ENCODE data around the gene LIMS1.
A peak's percentile ranks its signal among the peaks of the same experiment; 100 is the strongest.
"Not testable (repeated sequence)": the region's sequence is repeated elsewhere in the genome, so short reads cannot be mapped to it uniquely, and the experiment has no call there.

The LIMS1 gene

DNA sequence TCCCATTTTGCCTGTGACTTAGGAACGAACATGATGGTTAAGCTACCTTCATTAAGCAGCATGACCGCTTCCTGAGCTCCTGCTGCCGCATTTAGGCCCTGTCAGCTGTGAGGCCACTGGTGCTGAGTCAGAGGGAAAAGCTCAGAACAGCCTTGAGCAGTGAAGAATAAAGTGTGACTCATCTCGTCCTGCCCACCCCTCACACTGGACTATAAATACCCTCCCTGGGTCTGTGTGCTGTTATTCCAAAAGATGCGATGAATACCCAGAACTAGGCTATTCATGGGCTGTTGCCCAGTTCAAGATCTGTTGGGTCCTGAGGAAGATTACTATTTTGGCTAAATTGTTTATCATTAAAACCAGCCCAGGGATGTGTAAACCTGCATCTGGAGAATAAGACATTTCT is 127.9 kb downstream of the LIMS1 start:
- not testable (repeated sequence) for DNase-seq (ENCODE audit: low read depth, low spot score)

GRCh38 chr2:108663346-108663745 is 129.1 kb downstream of the LIMS1 start:
- not testable (repeated sequence) for DNase-seq (ENCODE audit: low read depth, low spot score)

DNA sequence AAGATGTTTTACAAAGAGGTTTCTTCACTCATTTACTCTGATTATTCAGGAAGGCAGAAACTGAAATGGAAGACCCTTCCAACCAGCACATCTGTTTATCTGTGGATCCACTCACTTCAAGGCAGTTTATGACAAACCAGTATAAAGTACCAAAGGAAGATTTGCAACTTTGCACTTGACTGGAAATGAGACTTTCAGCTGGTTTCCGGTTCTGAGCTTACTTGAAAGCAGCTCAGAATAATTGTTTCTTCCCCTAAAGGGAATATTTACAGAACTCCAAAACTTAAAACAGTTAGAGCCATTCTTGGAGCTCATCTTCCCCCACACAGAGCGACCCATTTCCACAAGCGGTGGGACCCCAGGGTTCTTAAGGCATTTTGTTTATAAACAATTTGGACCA is 129.8 kb downstream of the LIMS1 start:
- not testable (repeated sequence) for DNase-seq (ENCODE audit: low read depth, low spot score)

DNA sequence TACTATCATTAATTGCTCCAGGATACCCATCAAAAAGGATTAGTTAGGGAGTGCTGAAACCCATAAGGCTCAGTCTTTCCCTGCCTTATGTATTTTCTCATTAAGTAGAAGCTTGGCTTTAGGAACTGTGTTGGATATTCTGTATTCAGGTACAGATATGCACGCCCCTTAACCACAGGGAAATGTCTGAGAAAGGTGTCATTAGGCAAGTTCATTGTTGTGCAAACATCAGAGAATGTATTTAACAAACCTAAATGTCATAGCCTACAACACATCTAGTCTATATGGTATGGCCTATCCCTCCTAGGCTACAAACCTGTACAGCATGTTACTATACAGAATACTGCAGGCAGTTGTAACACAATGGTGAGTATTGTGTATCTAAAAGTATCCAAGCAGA is 130.7 kb downstream of the LIMS1 start:
- DNase-seq (ENCODE audit: low read depth, low spot score): not testable (repeated sequence)

GRCh38 chr2:108665975-108666374 is 131.7 kb downstream of the LIMS1 start:
- DNase-seq (ENCODE audit: low read depth, low spot score): not testable (repeated sequence)

DNA sequence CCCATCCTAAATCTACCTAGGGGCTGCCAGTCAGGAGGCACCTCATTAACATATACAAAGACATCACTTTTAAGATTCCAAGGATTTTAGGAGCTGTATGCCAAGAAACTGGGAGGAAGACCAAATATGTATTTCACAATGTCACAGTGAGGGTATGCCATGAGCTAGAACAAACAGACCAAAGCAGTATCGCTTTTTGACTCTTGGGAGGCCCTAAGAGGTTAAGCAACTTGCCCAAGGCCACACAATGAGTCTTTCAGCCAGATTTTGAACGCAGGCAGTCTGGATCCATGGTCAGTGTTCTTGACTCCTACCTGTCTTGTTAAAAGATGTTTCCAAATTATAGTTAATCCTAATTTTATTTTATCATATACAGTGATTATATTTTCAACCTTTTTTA is 132.9 kb downstream of the LIMS1 start:
- DNase-seq (ENCODE audit: low read depth, low spot score): not testable (repeated sequence)

GRCh38 chr2:108670282-108670681 is 136.0 kb downstream of the LIMS1 start:
- not testable (repeated sequence) for DNase-seq (ENCODE audit: low read depth, low spot score)

DNA sequence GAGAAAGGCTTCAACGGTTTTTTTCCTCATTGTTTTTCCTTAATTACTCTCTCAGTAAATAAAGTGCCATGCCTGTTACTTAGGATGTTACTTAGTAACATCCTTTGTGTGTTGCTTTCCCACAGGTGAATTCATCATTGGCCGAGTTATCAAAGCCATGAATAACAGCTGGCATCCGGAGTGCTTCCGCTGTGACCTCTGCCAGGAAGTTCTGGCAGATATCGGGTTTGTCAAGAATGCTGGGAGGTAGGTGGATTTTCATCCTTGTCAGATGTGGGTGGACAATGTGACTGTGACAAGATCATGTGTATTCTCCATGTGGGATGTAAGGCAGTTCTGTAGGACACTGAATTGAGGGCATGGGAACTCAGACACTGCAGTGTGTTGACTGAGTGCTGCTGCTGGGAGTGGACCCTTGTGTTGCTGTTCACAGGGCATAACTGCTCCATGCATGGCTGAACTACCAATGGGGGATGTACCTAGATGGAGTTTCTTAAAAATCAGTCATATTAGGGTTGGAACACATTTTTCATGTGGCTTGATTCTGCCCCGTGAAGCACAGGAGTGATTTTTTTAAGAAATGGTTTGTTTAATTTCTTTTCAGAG is 138.0 kb downstream of the LIMS1 start:
- DNase-seq (ENCODE audit: low read depth, low spot score): not testable (repeated sequence)

GRCh38 chr2:108676522-108676921 is 142.3 kb downstream of the LIMS1 start:
- DNase-seq (ENCODE audit: low read depth, low spot score): not testable (repeated sequence)

DNA sequence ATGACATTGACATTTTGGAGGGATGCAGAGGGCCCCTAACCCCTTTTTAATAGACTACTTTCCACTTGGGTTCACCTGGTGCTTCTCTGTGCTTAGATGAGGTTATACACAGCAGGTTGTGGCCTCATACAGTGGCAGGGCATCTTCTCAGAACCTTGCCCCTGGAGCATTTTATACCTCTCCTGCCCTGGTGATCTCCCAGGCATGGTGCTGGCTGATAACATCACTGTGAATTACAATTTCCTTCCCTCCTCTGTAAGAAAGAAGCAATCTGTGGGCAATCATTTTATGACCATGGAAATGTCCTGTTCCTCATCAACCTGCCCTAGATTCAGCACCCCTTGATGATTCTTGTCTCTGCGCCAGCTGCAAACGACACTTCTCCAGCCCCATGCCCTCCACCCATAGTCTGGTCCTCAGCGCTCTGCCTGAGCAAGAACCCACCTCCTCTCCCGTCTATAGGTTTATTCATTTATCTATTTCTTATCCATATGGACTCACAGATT is 143.0 kb downstream of the LIMS1 start:
- not testable (repeated sequence) for DNase-seq (ENCODE audit: low read depth, low spot score)

DNA sequence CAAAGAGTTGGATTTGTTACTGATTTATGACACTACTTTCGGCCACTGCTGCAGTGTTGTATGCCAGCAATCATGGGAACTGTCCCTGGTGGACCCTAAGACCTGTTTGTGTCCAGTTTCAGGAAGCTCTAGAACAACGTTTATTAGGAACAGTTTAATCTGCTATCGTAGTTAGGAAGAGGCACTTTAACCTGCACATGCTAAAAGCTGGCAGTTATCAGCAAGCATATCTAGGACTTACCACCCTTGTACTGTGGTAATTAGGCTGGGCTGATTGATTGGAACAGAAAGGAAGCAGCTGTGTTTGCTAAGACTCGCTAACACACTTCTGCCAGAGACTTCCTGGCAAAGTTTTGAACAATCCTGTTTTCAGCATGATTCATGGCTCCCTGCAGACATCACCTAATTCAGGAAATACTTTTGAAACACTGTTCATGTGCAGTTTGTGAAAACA is 144.0 kb downstream of the LIMS1 start:
- DNase-seq (ENCODE audit: low read depth, low spot score): peak; percentile 37

DNA sequence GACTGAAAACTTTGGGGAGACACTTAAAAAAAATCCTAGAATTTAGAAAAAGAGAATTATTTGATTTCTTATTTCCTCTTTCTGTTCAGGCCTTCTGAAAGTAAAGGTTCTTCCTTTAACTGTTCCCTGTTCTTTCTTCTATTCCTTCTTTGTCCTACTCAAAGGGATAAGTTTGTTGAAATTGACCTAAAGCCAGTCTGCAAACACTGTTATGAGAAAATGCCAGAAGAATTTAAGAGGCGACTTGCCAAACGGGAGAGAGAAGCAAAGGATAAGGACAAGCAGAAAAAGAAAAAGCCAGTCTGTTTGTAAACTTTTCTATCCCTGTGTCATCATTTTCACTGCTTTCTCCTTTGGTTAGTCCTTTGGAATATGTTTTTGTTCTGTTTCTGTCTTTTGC is 146.5 kb downstream of the LIMS1 start:
- DNase-seq (ENCODE audit: low read depth, low spot score): not testable (repeated sequence)

- DNase-seq (ENCODE audit: low read depth, low spot score): not testable (repeated sequence)
Measured at GRCh38 chr2:108688818-108689756, 154.8 kb downstream of the LIMS1 start.

GRCh38 chr2:108690001-108690400 is 155.7 kb downstream of the LIMS1 start:
- not testable (repeated sequence) for DNase-seq (ENCODE audit: low read depth, low spot score)

GRCh38 chr2:108691447-108691846 is 157.2 kb downstream of the LIMS1 start:
- DNase-seq (ENCODE audit: low read depth, low spot score): no peak

DNA sequence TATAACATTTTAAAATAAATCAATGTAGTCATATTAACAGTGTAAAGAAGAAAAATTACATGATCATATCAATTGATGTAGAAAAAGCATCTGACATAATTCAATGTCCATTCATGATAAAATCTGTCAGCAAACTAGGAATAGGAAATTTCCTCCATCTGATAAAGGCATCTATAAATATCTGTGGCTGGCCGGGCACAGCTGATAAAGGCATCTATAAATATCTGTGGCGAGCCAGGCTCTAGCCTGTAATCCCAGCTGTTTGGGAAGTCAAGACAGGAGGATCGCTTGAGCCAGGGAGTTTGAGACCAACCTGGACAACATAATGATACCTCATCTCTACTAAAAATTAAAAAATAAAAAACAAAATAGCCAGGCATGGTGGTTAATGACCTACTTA is 166.9 kb downstream of the LIMS1 start:
- no peak for DNase-seq (ENCODE audit: low read depth, low spot score)

GRCh38 chr2:108701806-108702205 is 167.5 kb downstream of the LIMS1 start:
- DNase-seq (ENCODE audit: low read depth, low spot score): no peak

DNA sequence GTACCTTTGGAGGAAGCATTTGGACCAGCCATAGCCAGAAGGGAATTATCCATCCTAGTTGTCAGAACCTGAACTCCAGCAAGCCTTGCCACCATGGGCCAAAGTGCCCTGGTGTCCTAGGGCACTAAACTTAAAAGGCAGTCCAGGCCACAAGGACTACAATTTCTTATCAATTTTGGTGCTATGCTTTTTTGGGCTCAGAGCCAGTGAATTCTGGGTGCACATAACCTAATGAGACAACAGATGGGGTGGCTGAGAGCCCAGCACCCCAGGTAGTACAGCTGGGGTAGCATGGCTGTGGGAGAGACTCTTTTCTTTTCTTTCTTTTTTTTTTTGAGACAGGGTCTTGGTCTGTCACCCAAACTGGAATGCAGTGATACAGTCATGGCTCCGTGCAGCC is 170.6 kb downstream of the LIMS1 start:
- DNase-seq (ENCODE audit: low read depth, low spot score): no peak

- no peak for DNase-seq (ENCODE audit: low read depth, low spot score)
Measured at GRCh38 chr2:108707300-108707699, 173.0 kb downstream of the LIMS1 start.

DNA sequence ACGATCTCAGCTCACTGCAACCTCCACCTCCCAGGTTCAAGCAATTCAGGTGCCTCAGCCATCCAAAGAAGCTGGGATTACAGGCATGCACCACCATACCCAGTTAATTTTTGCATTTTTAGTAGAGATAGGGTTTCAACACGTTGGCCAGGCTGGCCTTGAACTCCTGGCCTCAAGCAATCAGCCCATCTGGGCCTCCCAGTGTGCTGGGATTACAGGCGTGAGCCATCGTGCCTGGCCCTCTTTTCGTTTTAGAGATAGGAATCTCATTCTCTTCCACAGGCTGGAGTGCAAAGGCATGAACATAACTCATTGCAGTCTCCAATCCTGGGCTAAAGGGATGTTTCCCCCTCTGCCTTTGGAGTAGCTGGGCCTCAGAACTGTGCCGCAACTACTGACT is 182.7 kb downstream of the LIMS1 start:
- not testable (repeated sequence) for DNase-seq (ENCODE audit: low read depth, low spot score)

GRCh38 chr2:108719149-108720044 is 185.1 kb downstream of the LIMS1 start, which contains the start of gene RANBP2:
Gene RANBP2, plus strand, starts transcription at chr2:108719482. Its CDS starts 125 bp downstream, at chr2:108719607.
- peak; percentile 97 for DNase-seq (ENCODE audit: low read depth, low spot score)
